GM21447 (cell line): ENCODE data around the gene SPDYE5.
"Not testable (repeated sequence)": the region's sequence is repeated elsewhere in the genome, so short reads cannot be mapped to it uniquely, and the experiment has no call there.

Experiments
- ATAC-seq: cut with Tn5 transposase; IDR thresholded peaks from one replicate; pipeline ENCODE4 v1.9.1; 2021; ENCODE audit not compliant: unreplicated experiment

Gene SPDYE5, protein sequence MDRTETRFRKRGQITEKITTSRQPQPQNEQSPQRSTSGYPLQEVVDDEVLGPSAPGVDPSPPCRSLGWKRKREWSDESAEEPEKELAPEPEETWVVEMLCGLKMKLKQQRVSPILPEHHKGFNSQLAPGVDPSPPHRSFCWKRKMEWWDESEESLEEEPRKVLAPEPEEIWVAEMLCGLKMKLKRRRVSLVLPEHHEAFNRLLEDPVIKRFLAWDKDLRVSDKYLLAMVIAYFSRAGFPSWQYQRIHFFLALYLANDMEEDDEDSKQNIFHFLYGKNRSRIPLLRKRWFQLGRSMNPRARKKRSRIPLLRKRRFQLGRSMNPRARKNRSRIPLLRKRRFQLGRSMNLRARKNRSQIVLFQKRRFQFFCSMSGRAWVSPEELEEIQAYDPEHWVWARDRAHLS

DNA sequence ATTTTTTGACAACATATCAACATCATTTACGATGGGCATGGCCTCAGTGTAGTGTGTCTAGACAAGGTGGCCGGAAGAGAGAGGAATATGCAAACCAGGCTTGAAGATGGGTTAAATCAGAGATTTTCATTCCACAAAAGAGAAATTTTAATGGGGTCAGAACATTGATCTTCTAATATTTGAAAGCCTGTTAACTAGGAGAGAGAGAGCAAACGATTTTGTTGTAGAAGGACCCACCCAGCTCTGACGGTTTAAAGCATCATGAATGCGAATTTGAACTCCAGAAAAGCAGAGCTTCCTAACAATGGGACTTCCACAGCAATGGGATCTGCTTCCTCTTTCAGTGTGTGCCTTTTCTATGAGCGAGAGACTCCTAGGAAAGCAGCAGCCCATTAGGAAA lies at the start of gene SPDYE5:
Gene SPDYE5, plus strand, starts transcription at position 301 of the 400 bp plus-strand sequence. CDS start 1,728 bp downstream, outside the sequence.
- not testable (repeated sequence) for ATAC-seq

DNA sequence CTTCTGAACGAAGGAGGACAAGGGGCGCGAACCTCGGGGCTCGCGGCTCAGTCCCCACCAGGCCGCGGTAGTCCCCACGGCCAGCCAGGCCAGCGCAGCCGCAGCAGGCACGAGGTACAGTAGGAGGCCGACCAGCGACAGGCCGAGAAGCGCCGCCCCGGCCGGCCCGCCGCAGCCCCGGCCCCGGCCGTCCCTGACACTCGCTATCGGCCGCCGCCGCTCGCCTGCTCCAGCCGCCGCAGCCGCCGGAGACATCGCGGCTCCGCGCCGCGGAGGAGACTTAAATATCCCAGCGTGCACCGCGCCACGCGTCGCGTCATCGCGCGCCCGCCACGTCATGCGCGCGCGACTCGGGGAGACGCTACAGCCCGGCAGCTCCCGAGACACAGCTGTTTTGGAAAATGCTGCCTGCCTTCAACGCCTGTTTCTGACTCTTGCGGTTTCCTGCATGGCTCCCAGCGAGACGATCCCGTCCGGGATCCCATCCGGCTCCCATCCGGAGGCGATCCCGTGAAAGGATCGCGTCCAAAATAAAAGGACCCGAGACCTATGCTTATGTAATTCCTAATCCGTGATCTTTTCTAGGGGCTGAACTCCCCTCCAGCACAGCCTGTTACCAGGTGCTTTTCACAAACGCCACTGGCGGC lies 49.5 kb upstream of the SPDYE5 start:
- ATAC-seq: peak; percentile 86

DNA sequence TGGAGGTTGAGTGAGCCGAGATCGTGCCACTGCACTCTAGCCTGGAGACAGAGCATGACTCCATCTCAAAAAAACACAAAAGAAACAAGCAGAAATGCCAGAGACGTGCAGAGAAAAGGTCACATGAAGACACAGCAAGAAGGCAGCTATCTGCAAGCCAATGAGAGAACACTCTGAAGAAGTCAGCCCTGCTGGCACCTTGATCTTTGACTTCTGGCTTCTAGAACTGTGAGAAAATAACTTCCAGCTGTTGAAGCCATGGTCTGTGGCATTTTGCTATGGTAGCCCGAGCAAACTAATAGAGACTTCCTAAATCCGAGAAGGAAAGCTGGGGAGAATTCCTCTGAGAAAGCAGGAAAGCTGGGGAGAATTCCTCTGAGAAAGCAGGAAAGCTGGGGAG lies 42.2 kb upstream of the SPDYE5 start:
- ATAC-seq: not testable (repeated sequence)

GRCh38 chr7:75452494-75452955 lies 39.6 kb upstream of the SPDYE5 start:
- ATAC-seq: not testable (repeated sequence)

GRCh38 chr7:75456403-75456802 lies 35.7 kb upstream of the SPDYE5 start:
- not testable (repeated sequence) for ATAC-seq

- not testable (repeated sequence) for ATAC-seq
Measured at GRCh38 chr7:75458034-75458433, 34.1 kb upstream of the SPDYE5 start.

GRCh38 chr7:75460541-75460940 lies 31.6 kb upstream of the SPDYE5 start:
- not testable (repeated sequence) for ATAC-seq

- not testable (repeated sequence) for ATAC-seq
Measured at GRCh38 chr7:75470166-75470565, 22.0 kb upstream of the SPDYE5 start.

- ATAC-seq: not testable (repeated sequence)
Measured at GRCh38 chr7:75477457-75477856, 14.7 kb upstream of the SPDYE5 start.

GRCh38 chr7:75480313-75480712 lies 11.8 kb upstream of the SPDYE5 start:
- not testable (repeated sequence) for ATAC-seq

DNA sequence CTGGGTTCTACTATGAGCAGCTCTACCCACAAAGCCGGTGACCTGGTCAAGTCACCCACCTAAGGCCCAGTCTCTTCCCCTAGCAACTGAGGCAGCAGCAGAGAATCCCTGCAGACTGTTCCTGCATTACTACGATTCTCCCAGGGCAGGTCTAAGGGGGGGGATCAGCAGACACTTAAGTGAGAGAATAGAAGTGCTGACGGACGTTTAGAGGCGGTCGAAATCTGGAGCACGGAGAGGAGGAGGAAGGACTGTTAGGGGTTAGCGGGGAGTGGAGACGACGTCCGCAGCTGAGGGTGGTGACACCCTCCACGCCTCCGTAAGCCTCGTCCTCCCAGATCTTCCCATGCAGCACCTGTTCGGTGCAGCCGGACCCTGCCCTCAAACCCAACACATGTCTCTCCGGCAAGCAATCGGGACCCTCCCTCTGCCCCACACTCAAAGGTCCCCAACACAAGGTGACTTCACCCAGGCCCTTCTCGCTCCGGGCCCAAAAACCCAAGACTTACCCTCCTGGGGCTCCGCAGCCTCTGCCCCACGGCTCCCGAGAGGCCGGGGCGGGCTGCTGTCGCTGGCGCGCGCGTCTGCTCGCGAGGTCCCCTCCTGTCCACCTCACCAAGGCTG lies 6.7 kb upstream of the SPDYE5 start:
- not testable (repeated sequence) for ATAC-seq

GRCh38 chr7:75485979-75486643 lies 6.0 kb upstream of the SPDYE5 start, which contains the start of gene POM121C:
TSS of gene POM121C (minus strand) at chr7:75486299. CDS start at chr7:75441496, 44,803 bp downstream.
- peak; percentile 100 for ATAC-seq

DNA sequence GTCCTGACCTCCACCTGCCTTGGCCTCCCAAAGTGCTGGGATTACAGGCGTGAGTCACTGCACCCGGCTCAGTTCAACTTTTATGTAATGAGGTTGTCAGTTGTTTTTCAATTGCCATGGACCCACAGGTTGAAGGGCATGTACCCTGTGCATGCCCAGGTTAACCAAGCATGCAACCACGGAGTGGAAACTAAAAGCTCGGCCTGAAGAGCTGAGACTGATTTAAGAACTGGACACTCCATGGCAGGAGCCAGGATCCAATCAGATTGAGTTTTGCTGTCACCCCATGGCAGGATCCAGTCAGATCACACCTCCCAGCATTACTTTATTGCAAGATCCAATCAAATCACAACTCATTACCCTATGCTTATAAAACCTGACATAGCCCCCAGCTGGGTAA lies 16.9 kb downstream of the SPDYE5 start:
- ATAC-seq: not testable (repeated sequence)

- not testable (repeated sequence) for ATAC-seq
Measured at GRCh38 chr7:75518842-75519241, 26.7 kb downstream of the SPDYE5 start.

GRCh38 chr7:75521727-75522126 lies 29.6 kb downstream of the SPDYE5 start:
- not testable (repeated sequence) for ATAC-seq

- ATAC-seq: not testable (repeated sequence)
Measured at GRCh38 chr7:75527224-75527722, 35.2 kb downstream of the SPDYE5 start.

- no peak for ATAC-seq
Measured at GRCh38 chr7:75531359-75531821, 39.3 kb downstream of the SPDYE5 start.

DNA sequence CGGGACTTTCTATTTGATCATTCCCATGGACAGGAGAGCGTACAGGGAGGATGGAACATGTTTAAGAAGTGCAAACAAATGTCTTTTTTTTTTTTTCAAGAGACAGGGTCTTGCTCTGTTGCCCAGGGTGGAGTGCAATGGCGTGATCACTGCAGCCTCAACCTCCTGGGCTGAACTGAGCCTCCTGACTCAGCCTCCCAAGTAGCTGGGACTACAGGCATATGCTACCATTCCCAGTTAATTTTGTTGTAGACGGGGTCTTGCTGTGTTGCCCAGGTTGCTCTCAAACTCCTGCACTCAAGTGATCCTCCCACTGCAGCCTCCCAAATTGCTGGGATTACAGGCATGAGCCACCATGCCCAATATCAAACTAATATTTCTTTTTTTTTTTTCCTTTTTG lies 40.5 kb downstream of the SPDYE5 start:
- no peak for ATAC-seq

- ATAC-seq: no peak
Measured at GRCh38 chr7:75533926-75534325, 41.8 kb downstream of the SPDYE5 start.

GRCh38 chr7:75534727-75535307 lies 42.7 kb downstream of the SPDYE5 start:
- peak; percentile 73 for ATAC-seq
